Stomach (tissue), 4 donors: ENCODE results near the gene RELA.

Source experiments
- EP300 ChIP-seq: sonication (generic); formaldehyde crosslinking; IDR thresholded peaks from one replicate; pipeline ENCODE4 v1.6.1; 2017; ENCODE audit warnings: antibody characterized with exemption
- POLR2A ChIP-seq, 4 donors: fragments of 450-650 bp; IDR thresholded peaks; one replicate each; pipeline ENCODE4 v1.6.1; 2016; ENCODE audit warnings: antibody characterized with exemption in 4 of 4, control low read depth in 2 of 4, mild to moderate bottlenecking in 1 of 4, moderate library complexity in 1 of 4
- TF ChIP-seq, protein P1 (sequence below), 7 experiments: fragments of 450-650 bp in 4 of 7; fragments of 200-600 bp in 3 of 7; sonication (generic) in 3 of 7; IDR thresholded peaks; one replicate each; pipeline ENCODE4 v1.5.1; 2016 to 2019; ENCODE audit warnings: antibody characterized with exemption in 7 of 7, control low read depth in 2 of 7, mild to moderate bottlenecking in 1 of 7

DNA sequence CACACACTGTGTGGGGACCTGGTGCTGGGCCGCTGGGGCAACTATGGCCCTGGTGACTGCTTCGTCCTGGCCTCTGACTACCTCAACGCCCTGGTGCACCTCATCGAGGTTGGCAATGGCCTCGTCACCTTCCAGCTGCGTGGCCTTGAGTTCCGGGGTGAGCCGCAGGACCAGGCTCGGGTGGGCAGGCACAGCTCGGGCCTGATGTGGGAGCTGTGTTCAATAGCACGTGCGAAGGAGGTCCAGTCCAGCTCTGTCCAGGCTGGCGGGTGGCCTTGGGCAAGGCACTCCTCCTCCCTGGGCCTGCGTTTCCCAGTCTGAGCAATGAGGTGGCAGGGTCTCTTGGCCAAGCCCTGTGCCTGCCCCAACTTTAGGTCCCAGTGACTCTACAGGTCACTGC lies 33.1 kb downstream of the RELA start:
- TF ChIP-seq, protein P1, sequence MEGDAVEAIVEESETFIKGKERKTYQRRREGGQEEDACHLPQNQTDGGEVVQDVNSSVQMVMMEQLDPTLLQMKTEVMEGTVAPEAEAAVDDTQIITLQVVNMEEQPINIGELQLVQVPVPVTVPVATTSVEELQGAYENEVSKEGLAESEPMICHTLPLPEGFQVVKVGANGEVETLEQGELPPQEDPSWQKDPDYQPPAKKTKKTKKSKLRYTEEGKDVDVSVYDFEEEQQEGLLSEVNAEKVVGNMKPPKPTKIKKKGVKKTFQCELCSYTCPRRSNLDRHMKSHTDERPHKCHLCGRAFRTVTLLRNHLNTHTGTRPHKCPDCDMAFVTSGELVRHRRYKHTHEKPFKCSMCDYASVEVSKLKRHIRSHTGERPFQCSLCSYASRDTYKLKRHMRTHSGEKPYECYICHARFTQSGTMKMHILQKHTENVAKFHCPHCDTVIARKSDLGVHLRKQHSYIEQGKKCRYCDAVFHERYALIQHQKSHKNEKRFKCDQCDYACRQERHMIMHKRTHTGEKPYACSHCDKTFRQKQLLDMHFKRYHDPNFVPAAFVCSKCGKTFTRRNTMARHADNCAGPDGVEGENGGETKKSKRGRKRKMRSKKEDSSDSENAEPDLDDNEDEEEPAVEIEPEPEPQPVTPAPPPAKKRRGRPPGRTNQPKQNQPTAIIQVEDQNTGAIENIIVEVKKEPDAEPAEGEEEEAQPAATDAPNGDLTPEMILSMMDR (IDR thresholded peaks at IDR 0.05): no peak
- TF ChIP-seq EP300 (no peak), POLR2A (IDR thresholded peaks at IDR 0.05) (no peak)
